Umbilical cord (tissue), 2 donors: ENCODE measurements around the gene STK11IP. TPM values are rescaled to one million over a fixed set of nuclear protein-coding genes. Genes with fewer than 3 reads are reported as not detected.

Source experiments
- DNase-seq: peaks from one replicate; pipeline ENCODE4 v3.0.0-alpha.2; 2015; ENCODE audit warnings: low spot score
- total RNA-seq: library from RNA; depleted of rRNA; stranded (reverse); fragments of >200 nt; gene quantifications from one replicate; pipeline ENCODE4 v1.2.3, GENCODE V29; 2014; ENCODE audit warnings: low replicate concordance; ENCODE audit not compliant: insufficient read depth

The STK11IP gene
- total RNA-seq, 1 donor from 2014 or later: 3.6 TPM

DNA sequence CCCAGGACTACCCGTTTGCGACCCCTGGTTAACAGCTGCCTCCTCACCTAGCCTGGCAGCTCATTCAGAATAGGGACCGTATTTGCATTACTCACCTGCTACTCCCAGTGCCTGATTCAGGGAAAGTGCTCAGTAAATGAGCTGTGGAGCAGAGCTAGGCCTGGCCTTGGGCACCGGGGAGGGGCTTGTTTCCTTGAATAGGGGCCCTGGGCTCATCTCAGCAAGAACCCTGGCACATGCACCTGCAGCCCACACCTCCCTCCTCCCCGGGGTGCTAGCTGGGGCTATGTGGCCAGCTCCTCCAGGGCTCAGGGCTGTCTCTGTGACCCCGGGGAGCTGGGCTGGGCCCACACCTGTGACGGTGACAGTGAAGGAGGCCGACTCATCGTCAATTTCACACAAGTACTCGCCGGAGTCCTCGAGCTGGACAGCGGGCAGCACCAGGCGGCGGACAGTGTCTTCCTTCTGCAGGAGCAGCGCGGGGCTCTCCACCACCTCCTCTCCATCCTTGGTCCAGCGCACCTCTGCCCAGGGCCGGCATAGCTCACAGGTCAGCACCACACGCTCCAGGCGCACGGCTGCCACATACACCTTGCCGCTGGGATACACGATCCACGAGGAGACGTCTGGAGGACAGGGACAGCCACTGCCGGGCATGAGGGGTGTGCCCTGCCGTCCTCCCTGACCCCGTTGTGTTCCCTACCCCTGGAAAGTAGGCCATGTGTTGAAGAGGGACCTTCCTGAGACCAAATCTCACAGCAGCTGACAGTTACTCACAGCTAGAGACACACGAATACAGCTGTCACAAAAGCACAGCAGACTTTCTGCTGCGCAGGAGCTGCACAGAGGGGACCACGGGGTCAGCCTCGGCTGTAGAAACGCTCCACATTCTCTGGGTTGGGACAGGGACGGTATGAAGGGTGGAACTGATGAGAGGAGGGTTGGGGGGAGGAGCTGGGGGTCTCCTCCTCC is 35.3 kb upstream of the STK11IP start:
- no peak for DNase-seq

DNA sequence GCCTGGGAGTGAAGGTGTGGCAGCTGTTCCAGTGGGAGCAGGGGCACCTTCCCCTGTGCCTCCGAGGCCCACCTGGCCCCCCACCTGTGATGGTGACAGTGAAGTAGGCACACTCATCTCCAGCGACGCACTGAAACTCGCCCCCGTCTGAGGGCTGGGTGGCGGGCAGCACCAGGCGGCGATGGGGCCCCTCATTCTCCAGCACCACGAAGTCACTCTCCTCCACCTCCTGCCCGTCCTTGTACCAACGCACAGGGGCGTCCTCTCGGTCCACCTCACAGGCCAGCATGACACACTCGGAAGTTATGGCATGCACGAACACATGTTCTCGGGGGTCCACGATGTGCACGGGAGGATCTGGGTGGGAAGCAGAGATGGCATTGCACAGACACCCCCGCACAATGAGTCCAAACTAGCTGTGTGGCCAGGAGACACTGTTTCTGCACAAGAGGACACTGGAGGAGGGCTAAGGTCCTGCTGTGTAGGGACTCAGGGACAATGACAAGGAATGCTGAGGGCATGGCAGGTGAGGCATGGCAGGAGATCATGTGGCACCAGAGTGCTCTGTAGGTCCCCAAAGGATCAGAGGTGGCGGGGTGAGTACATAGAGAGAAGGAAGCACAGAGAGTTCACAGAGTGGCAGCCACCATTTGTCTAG is 34.3 kb upstream of the STK11IP start:
- DNase-seq: no peak

DNA sequence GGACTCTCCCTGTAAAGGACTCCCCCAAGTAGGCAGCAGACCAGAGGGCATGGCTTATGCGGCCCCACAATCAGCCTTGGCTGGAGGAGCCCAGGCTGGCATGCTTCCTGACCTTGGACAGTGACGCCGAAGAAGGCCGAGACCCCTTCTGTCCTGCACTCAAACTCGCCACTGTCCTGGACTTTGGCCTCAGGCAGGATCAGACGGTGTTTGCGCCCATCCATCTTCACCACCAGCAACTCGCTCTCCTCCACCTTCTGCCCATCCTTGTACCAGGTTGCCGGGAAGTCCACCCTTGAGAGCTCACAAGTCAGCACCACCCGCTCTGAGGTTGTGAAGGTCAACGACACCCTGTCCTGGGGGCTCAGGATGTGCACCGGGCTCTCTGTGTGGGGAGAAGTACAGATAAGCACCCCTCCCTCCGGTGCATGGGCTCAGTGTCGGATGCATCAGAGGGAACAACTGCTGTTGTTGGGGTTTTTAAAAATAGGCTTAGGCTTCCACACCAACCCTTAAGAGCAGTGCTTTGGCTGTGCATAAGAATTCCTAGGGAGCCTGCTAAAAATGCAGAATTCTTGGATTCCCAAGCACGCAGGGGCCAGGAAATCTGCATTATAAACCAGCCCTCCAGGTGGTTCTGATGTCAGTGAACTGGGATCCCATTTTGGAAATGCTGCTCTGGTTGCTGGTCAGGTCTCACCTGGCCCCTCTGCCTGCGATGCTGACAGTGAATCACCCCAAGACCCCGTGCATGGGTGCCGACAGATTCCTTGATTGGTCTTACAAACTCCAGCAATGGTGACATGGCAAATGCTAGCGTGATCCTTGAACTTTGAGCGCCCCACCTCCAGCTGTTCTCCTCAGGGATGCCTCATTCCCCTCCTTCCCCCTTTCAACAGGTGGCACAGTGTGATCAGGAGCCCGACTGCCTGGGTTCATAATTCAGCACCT is 32.3 kb upstream of the STK11IP start:
- no peak for DNase-seq

DNA sequence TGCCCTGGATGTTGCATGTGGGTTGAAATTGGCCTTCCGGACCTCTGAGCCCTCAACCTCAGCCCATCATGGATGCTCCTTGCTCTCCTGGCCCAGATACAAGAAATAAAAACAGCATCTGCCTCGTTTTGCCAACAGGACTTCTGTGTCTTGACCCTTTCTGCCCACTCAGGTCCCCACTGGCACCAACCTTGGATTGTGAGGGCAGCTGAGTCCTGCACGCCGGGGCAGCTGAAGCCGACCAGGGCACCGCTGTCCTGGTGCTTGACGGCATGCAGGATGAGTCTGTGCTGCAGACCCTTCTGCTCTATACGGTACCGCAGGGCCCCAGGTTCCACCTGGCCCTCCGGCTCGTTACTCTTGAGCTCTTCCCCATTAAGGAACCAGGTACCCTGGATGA is 31.0 kb upstream of the STK11IP start:
- DNase-seq: no peak

DNA sequence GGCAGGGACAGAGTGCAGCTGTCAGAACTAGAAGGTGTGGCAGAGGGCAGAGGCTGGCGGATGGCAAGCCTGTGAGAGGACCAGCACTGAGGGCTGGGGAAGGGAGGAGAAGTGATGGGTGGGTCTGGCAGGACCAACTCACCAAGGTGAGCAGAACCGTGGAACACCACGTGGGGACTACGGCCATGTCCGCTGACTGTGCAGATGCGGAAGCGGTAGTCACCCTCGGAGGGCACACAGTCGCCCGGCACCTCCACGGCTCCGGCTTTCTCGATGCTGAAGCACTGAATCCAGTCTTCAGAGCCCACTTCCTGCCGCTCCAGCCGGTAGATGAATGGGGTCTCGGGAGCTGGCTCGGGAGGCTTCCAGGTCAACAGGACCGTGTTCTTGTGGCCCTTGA is 30.5 kb upstream of the STK11IP start:
- no peak for DNase-seq

DNA sequence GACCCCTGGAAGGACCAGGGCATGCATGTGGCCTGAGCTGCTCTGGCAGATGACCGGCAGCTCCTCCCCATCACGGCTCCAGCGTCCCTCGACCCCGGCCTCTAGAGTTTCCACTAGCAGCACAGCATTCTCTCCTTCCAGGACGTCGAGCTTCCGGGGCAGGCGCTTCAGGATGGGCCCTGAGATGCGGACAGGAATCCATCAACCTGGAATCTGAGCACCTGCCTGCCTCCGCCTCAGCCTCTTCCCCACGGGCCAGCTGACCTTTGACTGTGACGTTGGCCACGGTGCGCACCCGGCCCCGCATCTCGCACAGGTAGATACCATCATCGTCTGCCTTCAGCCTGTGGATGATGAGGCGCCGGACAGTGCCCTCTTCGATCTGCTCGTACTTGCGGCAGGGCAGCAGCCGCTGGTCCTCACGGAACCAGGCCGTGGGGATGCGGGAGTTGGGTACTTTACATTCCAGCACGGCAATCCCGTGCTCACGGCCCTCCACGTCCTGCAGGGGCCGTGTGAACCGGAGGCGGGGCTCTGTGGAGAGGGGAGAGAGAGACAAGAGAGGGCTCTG is 29.8 kb upstream of the STK11IP start:
- no peak for DNase-seq

DNA sequence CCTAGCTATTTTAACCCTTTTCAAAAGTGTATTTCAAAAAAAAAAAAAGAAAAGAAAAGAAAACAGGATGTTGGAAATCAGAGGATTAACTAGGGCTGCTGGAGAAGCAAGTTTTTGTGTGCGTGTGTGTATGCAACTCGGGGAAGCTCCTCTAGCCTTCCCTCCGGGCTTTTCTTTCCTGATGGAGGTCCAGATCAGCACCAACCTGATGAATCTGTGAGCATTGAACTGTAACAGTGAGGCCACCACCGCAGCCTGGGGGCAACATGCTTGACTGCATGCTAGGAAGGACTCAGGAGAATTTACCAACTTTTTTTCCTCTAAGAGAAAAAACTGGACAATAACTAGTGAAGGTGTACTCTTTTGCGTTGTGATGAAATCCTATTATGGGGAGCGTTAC is 28.6 kb upstream of the STK11IP start:
- DNase-seq: no peak

DNA sequence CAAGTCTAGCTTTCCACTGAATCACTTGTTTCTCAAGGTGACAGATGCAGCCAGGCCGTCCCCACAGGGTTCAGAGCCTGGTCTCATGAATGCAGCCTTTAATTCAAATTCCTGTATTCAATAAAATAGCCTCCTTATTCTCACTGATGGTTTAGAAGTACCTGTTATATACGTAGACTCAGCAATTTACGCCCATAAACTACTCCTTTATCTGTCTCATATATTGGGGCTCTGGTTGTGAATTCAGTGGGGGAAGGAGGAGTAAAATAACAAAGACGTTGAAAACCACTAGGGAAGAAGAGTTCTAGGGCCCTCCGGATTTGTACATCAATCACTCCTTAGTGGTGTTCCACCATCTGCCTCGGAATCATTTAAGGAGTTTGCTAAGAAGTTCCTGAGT is 28.0 kb upstream of the STK11IP start:
- DNase-seq: no peak

DNA sequence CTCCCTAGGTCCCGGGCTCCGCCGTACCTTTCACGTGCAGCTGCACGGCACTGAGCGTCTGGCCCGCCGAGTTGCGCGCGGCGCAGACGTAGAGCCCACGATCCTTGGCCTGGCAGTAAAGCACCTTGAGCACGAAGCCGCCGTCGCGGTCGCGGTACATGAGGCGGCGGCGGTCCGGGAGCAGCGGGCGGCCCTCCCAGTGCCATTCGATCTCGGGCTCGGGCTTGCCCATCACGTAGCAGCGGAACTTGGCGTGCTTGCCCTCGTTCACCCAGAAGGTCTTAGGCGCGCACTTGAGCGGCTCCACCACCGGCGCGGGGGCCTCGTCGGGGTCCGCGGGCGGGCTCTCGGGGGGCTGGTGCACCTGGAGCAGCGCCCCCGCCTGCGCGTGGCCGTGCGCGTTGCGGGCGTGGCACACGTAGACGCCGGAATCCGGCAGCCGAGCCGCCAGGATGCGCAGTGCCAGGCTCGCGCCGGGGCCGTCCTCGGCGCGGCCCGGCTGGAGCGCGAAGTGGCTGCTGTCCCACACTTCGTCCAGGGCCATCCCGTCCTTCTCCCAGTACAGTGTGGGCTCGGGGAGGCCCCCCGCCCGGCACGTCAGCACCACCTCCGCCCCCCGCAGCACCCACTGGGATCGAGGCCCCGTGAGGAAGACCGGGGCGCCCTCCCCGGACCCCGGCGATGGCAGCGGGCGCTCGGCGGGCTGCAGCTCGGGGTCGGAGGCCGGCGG is 27.3 kb upstream of the STK11IP start:
- peak; percentile 38 for DNase-seq

DNA sequence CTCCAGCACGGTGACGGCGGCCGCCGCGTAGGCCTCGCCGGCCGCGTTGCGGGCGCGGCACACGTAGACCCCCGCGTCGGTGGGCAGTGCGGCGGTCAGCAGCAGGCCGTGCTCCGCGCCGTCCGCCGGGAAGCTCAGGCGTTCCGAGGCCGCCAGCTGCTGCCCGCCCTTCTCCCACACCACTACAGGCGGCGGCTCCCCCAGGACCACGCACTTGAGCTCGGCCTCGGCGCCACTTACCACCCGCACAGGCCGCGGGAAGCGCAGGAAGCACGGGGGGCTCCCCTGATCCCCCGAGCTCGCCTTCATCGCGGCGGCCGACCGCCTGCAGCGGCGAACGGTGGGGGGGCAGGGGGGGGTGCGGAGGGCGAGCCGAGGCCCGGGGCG is 26.7 kb upstream of the STK11IP start:
- DNase-seq: no peak

DNA sequence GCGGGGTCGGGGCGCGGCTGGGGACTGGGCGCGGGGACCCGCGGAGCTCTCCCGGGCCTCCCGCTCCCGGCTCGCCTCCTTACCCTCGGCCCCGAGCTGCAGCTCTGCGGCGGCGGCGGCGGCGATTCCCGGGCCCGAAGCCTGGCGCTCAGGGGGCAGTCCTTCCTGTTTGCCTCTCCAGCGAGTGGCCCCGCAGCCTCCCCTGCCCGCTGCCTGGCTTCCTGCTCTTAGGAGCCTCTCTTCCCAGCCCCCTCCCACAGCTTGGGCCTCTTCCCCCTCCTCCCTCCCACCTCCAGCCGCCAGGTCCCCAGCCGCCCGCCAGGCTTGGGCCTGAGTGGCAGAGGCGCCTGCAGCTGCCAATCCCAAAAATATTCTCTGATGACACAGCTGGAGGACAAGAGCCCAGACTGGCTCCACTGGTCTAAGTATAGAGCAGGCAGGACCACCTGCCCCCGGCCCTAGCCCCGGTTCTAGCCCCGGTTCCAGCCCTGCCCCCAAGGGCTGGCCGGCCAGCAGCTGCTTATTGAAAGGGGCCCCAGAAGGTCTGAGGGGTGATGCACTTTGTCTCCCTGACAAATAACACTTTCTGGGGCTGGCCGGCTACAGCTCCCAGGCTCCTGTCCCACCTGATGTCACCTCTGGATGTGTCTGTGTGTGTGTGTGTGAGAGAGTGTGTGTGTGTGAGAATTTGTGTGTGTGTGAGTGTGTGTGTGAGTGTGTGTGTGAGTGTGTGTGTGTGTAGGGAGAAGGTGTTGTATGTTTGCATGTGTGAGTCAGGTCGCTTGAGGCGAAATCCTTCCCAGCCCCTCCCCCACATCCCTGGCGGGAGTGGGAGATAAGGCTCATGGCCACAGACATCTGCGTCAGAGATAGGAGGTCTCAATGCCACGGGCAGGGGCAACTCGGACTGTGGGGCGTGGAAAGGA is 26.1 kb upstream of the STK11IP start, which contains the start of gene OBSL1:
TSS of gene OBSL1 (minus strand) at position 229 of the 926 bp plus-strand sequence. CDS start 307 bp downstream, outside the sequence.
- peak; percentile 93 for DNase-seq

DNA sequence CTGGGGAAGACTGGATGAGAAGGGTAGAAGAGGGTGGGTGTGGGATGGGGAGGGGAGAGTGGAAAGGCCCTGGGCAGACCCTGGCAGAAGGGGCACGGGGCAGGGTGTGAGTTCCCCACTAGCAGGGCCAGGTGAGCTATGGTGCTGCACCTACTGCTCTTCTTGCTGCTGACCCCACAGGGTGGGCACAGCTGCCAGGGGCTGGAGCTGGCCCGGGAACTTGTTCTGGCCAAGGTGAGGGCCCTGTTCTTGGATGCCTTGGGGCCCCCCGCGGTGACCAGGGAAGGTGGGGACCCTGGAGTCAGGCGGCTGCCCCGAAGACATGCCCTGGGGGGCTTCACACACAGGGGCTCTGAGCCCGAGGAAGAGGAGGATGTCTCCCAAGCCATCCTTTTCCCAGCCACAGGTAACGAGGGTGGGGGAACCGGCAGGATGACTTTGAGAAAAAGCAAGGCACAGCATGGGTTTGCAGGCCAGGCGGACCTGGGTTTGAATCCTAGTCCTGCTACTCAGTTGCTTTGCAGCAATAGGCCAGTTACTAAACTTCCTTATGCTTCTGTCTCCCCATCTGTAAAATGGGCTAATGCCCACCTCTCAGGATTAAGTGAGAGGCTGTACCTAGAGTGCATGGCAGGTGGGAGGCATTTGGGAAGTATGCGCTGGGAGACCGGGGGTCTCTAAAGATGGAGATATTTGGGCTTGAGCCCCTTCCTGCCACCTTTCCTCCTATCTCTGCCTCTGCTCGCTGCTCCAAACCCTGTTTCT is 25.2 kb upstream of the STK11IP start, which contains the start of gene INHA:
TSS of gene INHA (plus strand) at position 74 of the 765 bp plus-strand sequence. CDS start at position 139, 65 bp downstream.
- DNase-seq: no peak

DNA sequence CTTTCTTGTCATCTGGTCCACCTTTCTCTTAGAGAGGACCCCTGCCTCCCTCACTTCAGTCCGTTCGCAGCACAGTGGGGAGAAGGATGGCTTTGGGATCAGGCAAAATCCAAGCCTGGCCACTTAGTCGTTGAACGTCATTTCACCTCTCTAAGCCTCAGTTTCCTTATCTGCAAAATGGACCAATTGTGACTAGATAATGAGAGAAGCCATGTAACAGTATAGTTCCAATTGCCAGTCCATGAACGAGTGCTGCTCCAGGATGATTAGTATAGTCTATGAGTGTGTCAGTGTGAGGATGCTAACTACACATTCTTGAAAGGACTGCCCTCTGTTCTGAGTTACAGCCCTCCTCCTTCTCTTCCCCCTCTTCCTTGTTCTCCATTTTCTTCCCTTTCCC is 24.5 kb upstream of the STK11IP start:
- no peak for DNase-seq

DNA sequence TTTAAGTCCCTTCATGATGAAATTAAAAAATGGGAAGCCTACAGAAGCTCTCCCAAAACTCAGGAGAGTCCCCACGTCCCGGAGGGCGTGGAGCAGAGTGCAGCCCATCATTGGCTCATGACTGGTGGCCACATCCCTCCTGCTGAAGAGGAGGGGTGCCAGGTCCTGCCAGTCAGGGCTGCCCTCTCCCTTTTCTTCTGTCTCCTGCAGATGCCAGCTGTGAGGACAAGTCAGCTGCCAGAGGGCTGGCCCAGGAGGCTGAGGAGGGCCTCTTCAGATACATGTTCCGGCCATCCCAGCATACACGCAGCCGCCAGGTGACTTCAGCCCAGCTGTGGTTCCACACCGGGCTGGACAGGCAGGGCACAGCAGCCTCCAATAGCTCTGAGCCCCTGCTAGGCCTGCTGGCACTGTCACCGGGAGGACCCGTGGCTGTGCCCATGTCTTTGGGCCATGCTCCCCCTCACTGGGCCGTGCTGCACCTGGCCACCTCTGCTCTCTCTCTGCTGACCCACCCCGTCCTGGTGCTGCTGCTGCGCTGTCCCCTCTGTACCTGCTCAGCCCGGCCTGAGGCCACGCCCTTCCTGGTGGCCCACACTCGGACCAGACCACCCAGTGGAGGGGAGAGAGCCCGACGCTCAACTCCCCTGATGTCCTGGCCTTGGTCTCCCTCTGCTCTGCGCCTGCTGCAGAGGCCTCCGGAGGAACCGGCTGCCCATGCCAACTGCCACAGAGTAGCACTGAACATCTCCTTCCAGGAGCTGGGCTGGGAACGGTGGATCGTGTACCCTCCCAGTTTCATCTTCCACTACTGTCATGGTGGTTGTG is 23.0 kb upstream of the STK11IP start:
- no peak for DNase-seq

DNA sequence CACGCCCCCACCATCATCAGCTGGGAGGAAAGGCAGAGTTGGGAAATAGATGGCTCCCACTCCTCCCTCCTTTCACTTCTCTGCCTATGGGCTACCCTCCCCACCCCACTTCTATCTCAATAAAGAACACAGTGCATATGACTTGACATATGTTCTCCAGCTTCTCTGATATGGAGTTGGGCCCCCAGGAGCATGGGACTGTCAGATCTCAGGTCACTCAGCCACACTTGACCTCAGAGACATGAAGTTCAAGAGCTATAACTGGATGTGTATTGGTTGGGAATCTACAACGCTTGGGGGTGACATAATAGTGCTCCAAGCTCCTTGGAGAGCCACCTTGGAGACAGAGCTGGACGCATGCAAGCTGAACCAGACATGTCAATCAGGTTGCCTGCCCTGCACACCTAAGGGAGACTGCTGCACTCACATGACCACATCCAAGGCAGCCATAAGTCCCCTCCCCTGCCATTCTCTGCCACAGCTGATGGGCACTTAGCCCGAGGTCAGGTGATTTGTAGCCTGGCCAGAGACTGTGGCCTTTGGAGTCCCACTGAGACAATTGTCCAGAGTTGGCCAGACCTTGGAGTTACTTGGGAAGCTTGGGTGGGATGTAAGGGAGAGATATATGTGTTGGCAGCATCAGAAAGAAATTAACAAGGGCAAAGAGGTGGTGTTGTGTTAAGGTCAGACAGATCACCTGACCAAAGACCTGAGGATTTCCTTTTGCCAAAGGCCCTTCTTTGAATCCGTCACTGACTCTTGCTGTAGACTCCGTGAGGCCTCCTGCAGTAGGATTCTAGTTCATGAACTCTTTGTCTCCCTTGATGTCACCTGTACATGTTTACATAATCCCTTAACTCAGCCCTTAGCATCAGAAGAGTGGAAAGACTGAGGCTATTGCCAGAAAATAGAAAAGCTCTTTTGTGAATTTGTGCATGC is 21.8 kb upstream of the STK11IP start:
- DNase-seq: no peak
